SU-DHL-6 (cell line): ENCODE data around the gene YIPF2.
"Not testable (repeated sequence)": the region's sequence is repeated elsewhere in the genome, so short reads cannot be mapped to it uniquely, and the experiment has no call there.

Experiments
- H2AFZ ChIP-seq: fragments of 200-600 bp; sonication (generic); 2 replicates; pipeline ENCODE4 v1.6.1; 2014; ENCODE audit warnings: low read depth, mild to moderate bottlenecking, moderate library complexity, mixed read lengths, antibody characterized with exemption, low read length; ENCODE audit not compliant: severe bottlenecking
- H3F3A ChIP-seq: fragments of 200-600 bp; shearing (Covaris generic); 2 replicates; pipeline ENCODE4 v1.6.0; 2016; ENCODE audit warnings: antibody characterized with exemption, mild to moderate bottlenecking; ENCODE audit not compliant: insufficient read depth
- H3K27ac ChIP-seq: fragments of 200-600 bp; sonication (generic); 2 replicates; pipeline ENCODE4 v1.5.1; 2016; ENCODE audit warnings: low read depth, mild to moderate bottlenecking, low read length, moderate library complexity, mixed read lengths
- H3K27me3 ChIP-seq: fragments of 200-600 bp; sonication (generic), shearing (Covaris generic); 2 replicates; pipeline ENCODE4 v1.6.0; 2014; ENCODE audit warnings: mild to moderate bottlenecking, low read length
- H3K36me3 ChIP-seq: fragments of 200-600 bp; sonication (generic); 2 replicates; pipeline ENCODE4 v1.6.1; 2014; ENCODE audit warnings: mild to moderate bottlenecking, low read length, mixed read lengths
- H3K4me2 ChIP-seq: fragments of 300-600, 200-600 bp; shearing (Covaris generic), sonication (generic); 2 replicates; pipeline ENCODE4 v1.6.0; 2014; ENCODE audit warnings: low read length, low read depth, mild to moderate bottlenecking; ENCODE audit not compliant: poor library complexity, severe bottlenecking
- H3K4me3 ChIP-seq: fragments of 200-600 bp; sonication (generic); 2 replicates; pipeline ENCODE4 v1.5.1; 2014; ENCODE audit warnings: antibody characterized with exemption, low read length, mild to moderate bottlenecking, mixed read lengths; ENCODE audit not compliant: insufficient read depth, poor library complexity, severe bottlenecking
- H3K79me2 ChIP-seq: fragments of 200-600 bp; sonication (generic); 2 replicates; pipeline ENCODE4 v1.6.1; 2014; ENCODE audit warnings: mild to moderate bottlenecking, low read length, moderate library complexity; ENCODE audit not compliant: insufficient read depth
- H3K9ac ChIP-seq: fragments of 200-600 bp; sonication (generic); 2 replicates; pipeline ENCODE4 v1.7.0; 2014; ENCODE audit warnings: mild to moderate bottlenecking, low read length
- H3K9me2 ChIP-seq: fragments of 200-600 bp; sonication (generic); replicated peaks from 2 replicates; pipeline ENCODE4 v1.6.1; 2014; ENCODE audit warnings: low read length; ENCODE audit not compliant: insufficient read depth
- H3K9me3 ChIP-seq: fragments of 200-600 bp; sonication (generic); 2 replicates; pipeline ENCODE4 v1.6.1; 2014; ENCODE audit warnings: low read length, mixed read lengths; ENCODE audit not compliant: insufficient read depth
- H4K20me1 ChIP-seq: fragments of 200-600 bp; sonication (generic); 2 replicates; pipeline ENCODE4 v1.6.1; 2014; ENCODE audit warnings: low read depth, mild to moderate bottlenecking, antibody characterized with exemption, low read length, moderate library complexity, mixed read lengths
- EZH2phosphoT487 ChIP-seq: fragments of 200-600 bp; sonication (generic), shearing (Covaris generic); conservative IDR thresholded peaks from 2 replicates; pipeline ENCODE4 v1.6.1; 2018; ENCODE audit warnings: mild to moderate bottlenecking, antibody characterized with exemption, low read length, moderate library complexity, mixed read lengths
- TF ChIP-seq, protein P1 (sequence below): fragments of 200-600 bp; sonication (generic); IDR thresholded peaks from one replicate; pipeline ENCODE4 v1.5.1; 2017; ENCODE audit warnings: antibody characterized with exemption, mild to moderate bottlenecking, low read length, moderate library complexity; ENCODE audit not compliant: insufficient read depth, poor library complexity, severe bottlenecking

The YIPF2 gene

DNA sequence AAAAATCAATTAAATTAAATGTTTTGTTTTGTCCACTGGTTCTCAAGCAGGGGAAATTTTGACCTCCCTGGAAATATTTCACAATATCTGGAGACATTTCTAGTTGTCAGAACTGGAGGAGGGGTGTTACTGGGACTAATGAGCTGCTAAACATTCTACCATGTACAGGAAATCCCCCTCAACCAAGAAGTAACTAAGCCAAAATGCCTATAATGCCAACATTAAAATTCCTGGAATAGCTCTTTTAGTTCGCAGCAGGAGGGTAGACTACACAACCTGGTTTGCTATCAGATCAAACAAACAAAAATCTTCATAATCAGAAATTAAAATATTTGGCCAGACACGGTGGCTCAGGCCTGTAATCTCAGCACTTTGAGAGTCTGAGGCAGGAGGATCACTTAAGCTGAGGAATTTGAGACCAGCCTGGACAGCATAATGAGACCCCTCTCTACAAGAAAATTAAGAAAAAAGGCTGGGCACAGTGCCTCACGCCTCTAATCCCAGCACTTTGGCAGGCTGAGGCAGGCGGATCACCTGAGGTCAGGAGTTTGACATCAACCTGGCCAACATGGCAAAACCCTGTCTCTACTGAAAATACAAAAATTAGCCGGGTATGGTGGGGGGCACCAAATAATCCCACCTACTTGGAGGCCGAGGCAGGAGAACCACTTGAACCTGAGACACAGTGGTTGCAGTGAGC lies 18.7 kb upstream of the YIPF2 start:
- TF ChIP-seq, protein P1, sequence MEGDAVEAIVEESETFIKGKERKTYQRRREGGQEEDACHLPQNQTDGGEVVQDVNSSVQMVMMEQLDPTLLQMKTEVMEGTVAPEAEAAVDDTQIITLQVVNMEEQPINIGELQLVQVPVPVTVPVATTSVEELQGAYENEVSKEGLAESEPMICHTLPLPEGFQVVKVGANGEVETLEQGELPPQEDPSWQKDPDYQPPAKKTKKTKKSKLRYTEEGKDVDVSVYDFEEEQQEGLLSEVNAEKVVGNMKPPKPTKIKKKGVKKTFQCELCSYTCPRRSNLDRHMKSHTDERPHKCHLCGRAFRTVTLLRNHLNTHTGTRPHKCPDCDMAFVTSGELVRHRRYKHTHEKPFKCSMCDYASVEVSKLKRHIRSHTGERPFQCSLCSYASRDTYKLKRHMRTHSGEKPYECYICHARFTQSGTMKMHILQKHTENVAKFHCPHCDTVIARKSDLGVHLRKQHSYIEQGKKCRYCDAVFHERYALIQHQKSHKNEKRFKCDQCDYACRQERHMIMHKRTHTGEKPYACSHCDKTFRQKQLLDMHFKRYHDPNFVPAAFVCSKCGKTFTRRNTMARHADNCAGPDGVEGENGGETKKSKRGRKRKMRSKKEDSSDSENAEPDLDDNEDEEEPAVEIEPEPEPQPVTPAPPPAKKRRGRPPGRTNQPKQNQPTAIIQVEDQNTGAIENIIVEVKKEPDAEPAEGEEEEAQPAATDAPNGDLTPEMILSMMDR, result no peak
- TF ChIP-seq EZH2phosphoT487, result no peak
- Histone ChIP-seq H3K79me2 (no peaks in the 10 kb centered on the region), H3K9ac (no peak overlapping the region), H3K4me2 (no peak overlapping the region), H3K27ac (no peak overlapping the region), H3K27me3 (no peaks in the 10 kb centered on the region), H3K9me3 (no peaks in the 10 kb centered on the region), H2AFZ (no peak overlapping the region), H3K9me2 (no peaks in the 10 kb centered on the region), H3F3A (no peaks in the 10 kb centered on the region), H4K20me1 (no peaks in the 10 kb centered on the region), H3K36me3 (no peaks in the 10 kb centered on the region), H3K4me3 (no peak overlapping the region)

DNA sequence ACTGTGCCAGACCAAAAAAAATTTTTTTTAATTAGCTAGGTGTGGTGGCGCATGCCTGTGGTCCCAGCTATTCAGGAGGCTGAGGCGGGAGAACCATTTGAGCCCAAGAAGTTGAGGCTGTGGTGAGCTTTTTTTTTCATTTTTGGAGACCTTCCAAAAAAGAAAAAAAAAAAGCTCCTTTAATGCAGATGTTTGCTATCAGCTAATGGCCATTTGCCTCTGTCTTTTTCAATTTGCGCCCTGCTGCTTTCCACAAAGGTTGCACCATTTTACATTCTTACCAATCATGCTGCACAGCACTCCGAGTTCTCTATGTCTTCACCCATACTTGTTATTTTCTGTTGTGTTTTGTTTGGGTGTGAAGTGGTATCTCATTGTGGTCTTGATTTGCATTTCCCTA lies 16.8 kb upstream of the YIPF2 start:
- Histone ChIP-seq H3K36me3 (no peaks in the 10 kb centered on the region), H3K4me3 (no peak overlapping the region), H3K27me3 (no peaks in the 10 kb centered on the region), H3K9me3 (no peaks in the 10 kb centered on the region), H3K79me2 (no peaks in the 10 kb centered on the region), H3K27ac (no peak overlapping the region), H4K20me1 (no peaks in the 10 kb centered on the region), H3F3A (no peaks in the 10 kb centered on the region), H3K9ac (no peak overlapping the region), H3K9me2 (no peaks in the 10 kb centered on the region), H3K4me2 (no peak overlapping the region), H2AFZ (no peak overlapping the region)
- TF ChIP-seq, protein P1, result no peak
- TF ChIP-seq EZH2phosphoT487, result no peak

DNA sequence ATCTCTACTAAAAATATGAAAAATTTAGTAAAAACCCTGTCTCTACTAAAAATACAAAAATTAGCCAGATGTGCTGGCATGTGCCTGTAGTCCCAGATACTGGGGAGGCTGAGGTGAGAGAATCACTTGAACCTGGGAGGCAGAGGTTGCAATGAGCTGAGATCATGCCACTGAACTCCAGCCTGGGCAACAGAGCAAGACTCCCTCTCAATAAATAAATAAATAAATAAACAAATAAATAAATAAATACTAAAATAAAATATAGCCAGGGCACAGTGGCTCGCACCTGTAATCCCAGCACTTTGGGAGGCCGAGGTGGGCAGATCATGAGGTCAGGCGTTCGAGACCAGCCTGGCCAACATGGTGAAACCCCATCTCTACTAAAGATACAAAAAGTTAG lies 15.0 kb upstream of the YIPF2 start:
- H3K9me3 ChIP-seq, H3K4me3 ChIP-seq, H3K79me2 ChIP-seq, H3K9me2 ChIP-seq, H2AFZ ChIP-seq, H3K27ac ChIP-seq, H3K27me3 ChIP-seq, H4K20me1 ChIP-seq, H3K4me2 ChIP-seq, H3K9ac ChIP-seq, H3F3A ChIP-seq, H3K36me3 ChIP-seq: not testable (repeated sequence)

DNA sequence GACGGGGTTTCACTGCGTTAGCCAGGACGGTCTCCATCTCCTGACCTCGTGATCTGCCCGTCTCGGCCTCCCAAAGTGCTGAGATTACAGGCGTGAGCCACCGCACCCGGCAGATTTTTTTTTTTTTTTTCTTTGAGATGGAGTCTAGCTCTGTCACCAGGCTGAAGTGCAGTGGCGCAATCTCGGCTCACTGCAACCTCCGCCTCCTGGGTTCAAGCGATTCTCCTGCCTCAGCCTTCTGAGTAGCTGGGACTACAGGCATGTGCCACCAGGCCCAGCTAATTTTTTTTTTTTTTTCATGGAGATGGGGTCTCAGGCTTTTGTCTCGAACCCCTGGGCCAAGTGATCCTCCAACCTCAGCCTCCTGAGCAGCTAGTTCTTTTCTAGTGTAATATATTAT lies 13.2 kb upstream of the YIPF2 start:
- H3K4me3 ChIP-seq, H3K9me3 ChIP-seq, H3K9me2 ChIP-seq, H3K27me3 ChIP-seq, H3K79me2 ChIP-seq, H3K4me2 ChIP-seq, H3K9ac ChIP-seq, H3F3A ChIP-seq, H2AFZ ChIP-seq, H4K20me1 ChIP-seq, H3K36me3 ChIP-seq, H3K27ac ChIP-seq: not testable (repeated sequence)
